Muscle layer of duodenum (tissue), 2 donors: ENCODE data around the gene RASD1.

Source experiments
- H3K27ac ChIP-seq: one replicate; pipeline ENCODE4 v1.7.0; 2013; ENCODE audit warnings: mild to moderate bottlenecking, low read length
- H3K27me3 ChIP-seq: one replicate; pipeline ENCODE4 v1.7.0; 2013; ENCODE audit warnings: low read depth, mild to moderate bottlenecking, control low read depth, low read length
- H3K36me3 ChIP-seq, 2 donors: one replicate each; pipeline ENCODE4 v1.7.0; 2013; ENCODE audit warnings: low read length in 2 of 2, control low read depth in 1 of 2, mild to moderate bottlenecking in 1 of 2; ENCODE audit not compliant: insufficient read depth in 2 of 2, control insufficient read depth in 1 of 2
- H3K4me1 ChIP-seq, 2 donors: one replicate each; pipeline ENCODE4 v1.7.0; 2013; ENCODE audit warnings: low read length in 2 of 2, mild to moderate bottlenecking in 2 of 2, control low read depth in 1 of 2, moderate library complexity in 1 of 2; ENCODE audit not compliant: insufficient read depth in 2 of 2, control insufficient read depth in 1 of 2
- H3K4me3 ChIP-seq, 2 donors: one replicate each; pipeline ENCODE4 v1.7.0; 2013; ENCODE audit warnings: low read length in 2 of 2, low read depth in 1 of 2, mild to moderate bottlenecking in 1 of 2
- H3K9me3 ChIP-seq, 2 donors: one replicate each; pipeline ENCODE4 v1.7.0; 2013; ENCODE audit warnings: low read length in 2 of 2, control low read depth in 1 of 2, mild to moderate bottlenecking in 1 of 2; ENCODE audit not compliant: control insufficient read depth in 1 of 2
- donor health status: healthy.

The RASD1 gene

DNA sequence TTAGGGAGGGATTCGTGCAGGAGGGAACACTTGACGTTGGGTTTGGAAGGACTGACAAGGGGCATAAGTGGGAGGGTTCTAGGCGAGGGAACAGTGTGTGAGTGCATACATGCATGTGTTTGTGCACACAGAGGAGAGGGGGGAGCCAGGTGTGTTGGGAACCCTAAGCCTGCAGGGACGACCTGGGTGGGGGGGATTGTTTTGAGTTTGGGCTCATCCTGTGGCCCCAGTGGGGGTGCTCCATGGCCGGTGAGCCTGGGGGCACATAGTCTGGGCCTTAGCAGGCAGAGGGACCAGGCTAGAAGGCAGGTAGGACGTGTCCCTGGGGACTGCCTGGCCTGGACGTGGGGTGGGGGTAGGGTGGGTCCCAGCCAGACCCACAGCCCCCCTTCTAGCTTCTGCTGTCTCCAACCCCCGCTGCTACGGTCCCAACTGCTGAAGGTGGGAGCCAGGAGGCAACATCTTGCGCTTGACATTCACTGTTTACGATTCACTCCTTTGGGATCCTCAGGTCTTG, 11.9 kb upstream of the RASD1 start:
- Histone ChIP-seq H3K27me3 (no peaks in the 10 kb centered on the region), H3K9me3 (no peaks in the 10 kb centered on the region), H3K36me3 (no peaks in the 10 kb centered on the region), H3K27ac (no peak overlapping the region), H3K4me3 (no peak overlapping the region), H3K4me1 (no peaks in the 10 kb centered on the region)

DNA sequence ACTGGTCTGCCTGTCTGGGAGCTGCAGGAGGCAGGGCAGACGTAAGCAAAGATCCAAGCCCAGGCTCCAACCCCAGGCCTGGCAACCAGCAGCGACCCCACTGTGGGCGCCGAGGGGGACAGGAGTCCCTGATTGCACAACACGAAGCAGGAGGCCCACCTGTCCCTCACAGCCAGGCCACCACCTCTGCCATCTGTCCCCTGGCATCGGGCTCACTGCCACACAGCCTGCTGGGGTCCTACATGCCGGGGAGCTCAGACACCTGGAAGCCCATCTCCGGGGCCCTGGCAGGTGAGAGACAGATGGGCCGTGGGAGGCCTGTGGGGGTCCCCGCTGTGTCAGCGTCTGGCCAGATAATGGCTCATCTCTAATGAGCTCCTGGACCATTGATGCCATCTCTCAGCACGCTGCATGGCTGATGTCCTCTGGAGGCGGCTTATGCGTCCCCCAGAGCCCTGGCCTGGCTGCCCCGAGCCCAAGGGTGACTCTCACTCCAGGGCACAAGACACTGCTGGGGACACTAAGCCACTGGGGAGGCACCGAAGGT, 11.3 kb upstream of the RASD1 start:
- Histone ChIP-seq H3K27me3 (no peaks in the 10 kb centered on the region), H3K36me3 (no peaks in the 10 kb centered on the region), H3K4me3 (no peak overlapping the region), H3K27ac (no peak overlapping the region), H3K9me3 (no peaks in the 10 kb centered on the region), H3K4me1 (no peaks in the 10 kb centered on the region)

DNA sequence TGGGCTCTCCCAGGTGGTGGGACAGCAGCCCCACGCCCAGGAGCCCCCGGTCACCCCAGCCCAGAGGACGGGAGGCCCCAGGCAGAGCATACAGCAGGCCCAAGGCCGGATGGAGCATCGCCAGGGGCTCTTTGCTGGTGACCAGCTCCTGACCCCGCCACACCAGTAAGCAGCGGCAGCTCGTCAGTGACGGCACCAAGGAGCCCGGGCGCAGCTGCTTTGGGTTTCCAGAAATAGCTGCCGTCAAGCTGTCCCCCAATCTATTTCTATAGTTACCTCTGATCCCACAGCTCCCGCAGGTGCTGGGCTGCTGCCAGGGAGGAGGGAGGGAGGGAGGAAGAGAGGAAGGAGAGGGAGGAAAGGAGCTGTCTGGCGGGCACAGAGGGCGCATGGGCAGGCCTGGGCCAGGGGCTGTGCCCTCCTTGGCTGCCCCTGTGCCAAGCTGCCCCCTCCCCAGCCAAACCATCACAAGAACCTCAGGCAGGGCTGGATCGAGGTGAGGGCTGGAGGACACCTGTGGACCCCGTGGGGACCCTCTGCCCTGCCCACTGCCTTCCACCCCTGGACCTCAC, 10.8 kb upstream of the RASD1 start:
- no peaks in the 10 kb centered on the region for H3K36me3 ChIP-seq
- no peak overlapping the region for H3K4me3 ChIP-seq
- H3K4me1 ChIP-seq = no peaks in the 10 kb centered on the region
- H3K27me3 ChIP-seq = no peaks in the 10 kb centered on the region
- H3K9me3 ChIP-seq = no peaks in the 10 kb centered on the region
- no peak overlapping the region for H3K27ac ChIP-seq

DNA sequence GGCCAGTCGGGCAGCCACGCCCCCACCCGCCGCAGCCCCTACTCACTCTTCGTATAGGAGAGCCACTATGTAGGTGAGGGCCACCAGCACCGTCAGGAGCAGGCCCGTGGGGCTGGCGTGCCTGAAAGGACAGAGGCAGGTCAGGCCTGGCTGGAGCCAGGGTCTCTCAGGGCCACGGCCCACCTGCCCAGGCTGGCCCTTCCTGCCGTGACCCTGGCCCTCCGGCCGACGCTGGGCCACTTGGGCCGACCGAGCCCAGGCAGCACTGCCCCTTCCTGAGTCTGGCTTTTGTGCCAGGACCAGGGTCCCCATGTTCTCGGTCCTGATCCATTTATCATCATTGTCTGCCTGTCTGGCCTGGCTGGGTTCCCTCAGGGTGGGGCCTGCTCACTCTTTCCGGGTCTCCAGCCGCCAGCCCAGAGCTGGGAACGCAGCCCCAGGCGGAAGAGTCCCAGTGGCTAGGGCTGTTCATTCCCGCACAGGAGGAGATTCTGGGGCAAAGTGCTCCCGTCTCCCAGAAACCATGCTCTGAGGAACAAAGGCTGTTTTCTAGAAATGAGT, 10.1 kb upstream of the RASD1 start:
- Histone ChIP-seq H3K27ac (no peak overlapping the region), H3K4me1 (no peaks in the 10 kb centered on the region), H3K9me3 (no peaks in the 10 kb centered on the region), H3K36me3 (no peaks in the 10 kb centered on the region), H3K27me3 (no peaks in the 10 kb centered on the region), H3K4me3 (no peak overlapping the region)

DNA sequence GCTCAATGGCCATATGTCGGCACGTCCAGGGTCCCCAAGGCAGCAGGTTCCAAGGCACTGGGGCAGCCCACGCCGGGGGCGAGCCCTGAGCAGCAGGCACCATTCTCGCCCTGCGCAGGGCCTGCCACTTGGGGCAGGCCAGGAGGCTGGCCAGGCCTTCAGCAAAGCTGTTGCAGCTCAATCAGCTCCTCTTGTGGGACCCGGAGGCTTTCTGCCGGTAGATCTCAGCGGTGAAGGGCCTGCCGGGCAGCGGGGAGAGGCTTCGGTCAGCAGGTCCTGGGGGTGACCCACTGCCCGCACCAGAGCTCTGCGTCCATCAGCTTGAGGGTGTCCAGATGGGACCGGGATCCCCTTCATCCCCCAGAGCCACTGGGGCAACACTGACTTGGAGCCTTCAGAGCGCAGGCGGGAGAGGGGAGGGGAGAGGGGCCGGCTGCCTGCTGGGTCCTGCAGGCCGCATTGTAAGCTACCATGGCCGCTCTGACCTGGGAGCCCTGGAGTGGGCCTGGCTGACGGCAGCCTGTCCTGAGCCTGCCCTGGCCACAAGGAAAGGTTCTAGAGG, 9.5 kb upstream of the RASD1 start:
- Histone ChIP-seq H3K4me1 (no peaks in the 10 kb centered on the region), H3K27me3 (no peaks in the 10 kb centered on the region), H3K9me3 (no peaks in the 10 kb centered on the region), H3K36me3 (no peaks in the 10 kb centered on the region), H3K4me3 (no peak overlapping the region), H3K27ac (no peak overlapping the region)

DNA sequence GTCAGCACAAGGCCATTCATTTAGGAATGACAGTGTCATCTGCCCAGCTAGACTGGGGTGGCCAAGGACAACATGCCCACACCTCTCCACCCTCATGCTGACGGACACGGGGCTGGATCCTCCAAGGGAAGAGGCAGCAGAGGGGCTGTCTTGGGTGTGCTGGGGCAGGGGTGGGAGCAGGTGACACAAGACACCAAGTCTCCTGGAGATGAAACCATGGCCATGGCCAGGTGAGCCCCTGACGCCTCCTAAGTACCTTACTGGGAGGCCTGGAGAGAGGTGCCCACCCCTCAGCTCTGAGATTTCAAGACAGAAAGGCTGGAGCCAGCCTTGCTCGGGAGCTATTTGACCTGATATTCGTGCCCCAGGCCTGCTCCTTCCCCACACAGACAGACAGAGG, 9.0 kb upstream of the RASD1 start:
- Histone ChIP-seq H3K4me3 (no peak overlapping the region), H3K27me3 (no peaks in the 10 kb centered on the region), H3K9me3 (no peaks in the 10 kb centered on the region), H3K4me1 (no peaks in the 10 kb centered on the region), H3K27ac (no peak overlapping the region), H3K36me3 (no peaks in the 10 kb centered on the region)

DNA sequence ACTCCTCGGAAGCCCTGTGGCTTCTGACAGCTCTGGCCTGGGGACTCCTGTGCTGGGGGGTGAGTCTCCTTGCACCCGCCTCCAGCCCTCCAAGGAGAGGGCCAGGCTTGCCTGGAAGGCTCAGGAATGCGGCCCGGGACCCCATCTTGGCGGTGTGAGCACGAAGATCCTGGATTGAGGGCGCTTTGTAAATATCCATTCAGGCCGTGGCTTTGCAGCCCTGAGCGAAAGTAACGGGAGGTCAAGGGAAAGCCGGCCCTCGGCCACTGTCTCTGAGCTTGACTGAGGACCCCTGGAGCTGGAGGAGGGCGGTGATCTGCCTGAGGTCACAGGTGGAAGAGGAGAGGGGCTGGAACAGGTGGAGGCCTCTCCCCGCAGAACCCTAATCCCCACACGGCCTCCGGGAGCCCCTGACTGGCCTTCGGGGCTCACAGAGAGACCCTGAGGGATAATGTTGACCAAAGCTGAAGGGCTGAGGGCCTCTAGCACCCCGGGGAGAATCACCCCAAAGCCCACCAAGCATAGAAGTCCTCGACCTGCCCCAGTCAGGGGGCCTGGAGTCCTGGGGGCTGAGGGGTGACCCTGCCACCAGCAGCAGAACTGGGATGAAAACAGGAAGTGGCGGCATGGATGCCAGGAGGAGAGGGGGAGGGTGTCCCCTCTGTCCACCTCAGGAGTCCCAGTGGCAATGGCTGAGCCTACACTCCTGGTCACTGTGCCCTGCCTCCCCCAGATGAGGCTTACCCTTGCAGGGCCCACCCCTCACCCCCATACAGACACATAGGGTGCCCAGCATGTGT, 8.3 kb upstream of the RASD1 start:
- H3K36me3 ChIP-seq = no peaks in the 10 kb centered on the region
- no peaks in the 10 kb centered on the region for H3K9me3 ChIP-seq
- H3K4me3 ChIP-seq = no peak overlapping the region
- no peaks in the 10 kb centered on the region for H3K27me3 ChIP-seq
- H3K4me1 ChIP-seq = no peaks in the 10 kb centered on the region
- H3K27ac ChIP-seq = no peak overlapping the region

DNA sequence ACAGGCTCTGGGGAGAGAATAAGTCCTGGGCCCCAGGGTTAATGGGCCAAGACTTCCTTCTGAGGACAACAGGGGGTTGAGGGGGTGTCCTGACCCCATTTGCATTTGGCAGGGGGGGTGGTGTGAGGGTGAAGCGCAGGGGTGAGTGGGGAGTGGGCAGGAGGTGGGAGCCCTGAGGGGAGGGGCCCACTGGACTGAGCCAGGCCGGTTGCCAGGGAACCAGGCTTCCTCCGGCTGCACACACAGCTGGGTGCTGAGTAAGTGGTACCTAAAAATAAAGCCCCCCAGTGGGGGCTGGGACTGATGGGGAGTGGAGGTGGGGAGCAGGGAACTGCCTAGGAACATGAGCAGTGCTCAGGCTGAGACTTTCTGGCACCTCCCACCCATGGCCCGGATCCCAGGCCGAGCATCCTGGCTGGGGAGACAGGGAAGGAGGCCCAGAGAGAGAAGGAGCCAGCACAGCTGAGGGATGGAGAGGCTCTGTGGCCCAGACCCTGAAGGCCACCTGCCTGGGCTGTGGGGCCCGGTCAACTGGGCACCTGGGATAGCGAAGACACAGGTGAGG, 7.5 kb upstream of the RASD1 start:
- Histone ChIP-seq H3K4me1 (no peaks in the 10 kb centered on the region), H3K27me3 (no peaks in the 10 kb centered on the region), H3K27ac (no peak overlapping the region), H3K4me3 (no peak overlapping the region), H3K36me3 (no peaks in the 10 kb centered on the region), H3K9me3 (no peaks in the 10 kb centered on the region)

DNA sequence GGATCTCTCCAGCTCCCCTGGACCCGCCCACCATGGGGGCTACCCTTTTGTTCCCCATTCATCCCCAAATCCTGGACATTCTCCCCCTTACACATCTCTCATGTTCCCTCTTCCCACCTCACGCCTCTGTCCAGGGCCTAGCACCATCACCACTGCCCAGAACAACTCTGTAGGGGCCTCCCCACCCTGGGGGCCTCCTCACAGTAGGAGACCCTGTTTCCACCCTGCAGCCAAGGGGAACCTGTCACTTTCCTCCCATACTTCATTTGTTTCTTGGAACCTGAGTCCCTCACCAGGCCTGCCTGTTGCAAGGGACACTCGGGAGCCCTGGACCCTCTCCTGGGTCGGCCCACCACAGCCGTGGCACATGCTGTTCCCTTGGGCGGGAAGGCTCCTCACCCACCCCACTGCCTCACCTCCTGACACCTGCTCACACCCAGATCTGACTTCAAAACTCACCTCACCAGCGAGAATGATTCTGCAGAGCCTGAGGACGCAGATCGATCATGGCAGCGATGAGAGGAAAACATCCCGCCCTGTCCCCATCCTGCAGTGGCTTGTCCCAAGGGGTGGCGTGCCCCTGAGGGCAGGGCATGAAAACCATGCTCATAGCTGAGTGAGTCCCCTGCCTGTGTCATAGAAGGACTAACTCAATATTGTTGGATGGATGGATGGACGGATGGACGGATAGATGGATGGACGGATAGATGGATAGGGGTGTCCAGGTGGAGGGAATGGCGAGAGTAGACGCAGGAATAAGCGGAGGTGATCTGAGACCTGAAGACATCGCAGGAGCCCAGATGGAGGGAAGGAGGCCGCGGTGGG, 6.8 kb upstream of the RASD1 start:
- Histone ChIP-seq H3K4me3 (no peak overlapping the region), H3K27ac (no peak overlapping the region), H3K9me3 (no peaks in the 10 kb centered on the region), H3K27me3 (no peaks in the 10 kb centered on the region), H3K4me1 (no peaks in the 10 kb centered on the region), H3K36me3 (no peaks in the 10 kb centered on the region)

DNA sequence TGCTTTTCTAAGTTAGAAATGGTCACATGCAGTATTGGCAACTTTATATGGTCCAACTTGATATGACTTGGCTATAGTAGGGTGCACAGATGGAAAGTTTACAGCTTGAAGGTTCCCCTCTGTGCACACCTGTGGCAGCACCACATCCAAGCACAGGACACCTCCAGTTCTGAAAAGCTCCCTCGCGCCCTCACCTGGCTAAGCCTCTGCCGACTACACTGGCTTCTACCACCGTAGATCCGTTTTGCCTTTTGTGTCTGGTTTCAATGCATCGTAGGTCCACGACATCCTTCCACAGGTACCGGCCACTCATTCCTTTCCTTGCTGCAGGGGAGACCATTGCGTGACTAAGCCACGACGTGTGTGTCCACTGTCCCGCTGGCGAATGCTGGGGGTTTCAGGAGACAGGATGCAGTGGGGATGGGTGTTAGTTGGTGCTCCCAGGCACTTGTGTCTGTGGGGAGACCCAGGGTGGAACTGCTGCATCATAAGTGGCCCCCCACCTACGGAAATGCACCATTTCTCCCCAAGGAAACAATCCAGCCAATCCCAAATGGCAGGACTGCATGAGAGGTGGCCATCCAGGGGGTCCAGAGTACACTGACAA, 4.9 kb upstream of the RASD1 start:
- H3K36me3 ChIP-seq = no peaks in the 10 kb centered on the region
- peaks cover 0 to 5% of the 10 kb centered on the region in 2 donors for H3K4me1 ChIP-seq
- no peak overlapping the region for H3K4me3 ChIP-seq
- no peak overlapping the region for H3K27ac ChIP-seq
- no peaks in the 10 kb centered on the region for H3K27me3 ChIP-seq
- H3K9me3 ChIP-seq = no peaks in the 10 kb centered on the region
